Right renal cortex interstitium (tissue), 3 donors: ENCODE measurements around the gene NOP9. TPM values are rescaled to one million over a fixed set of nuclear protein-coding genes. Genes with fewer than 3 reads are reported as not detected.

Experiments
- DNase-seq, 3 donors: peaks; one replicate each; pipeline ENCODE4 v3.0.0-alpha.2; 2013; ENCODE audit warnings: low read depth in 3 of 3, low spot score in 2 of 3
- polyA plus RNA-seq, 3 donors: library from polyadenylated mRNA; unstranded; fragments of 120-200 nt; gene quantifications; one replicate each; pipeline ENCODE4 v1.2.1, GENCODE V29; 2013; ENCODE audit not compliant: insufficient read length in 3 of 3

The NOP9 gene
- polyA plus RNA-seq, 3 donors, result 26.2 to 26.6 (median 26.4) TPM

- no peak for DNase-seq
Measured at GRCh38 chr14:24307575-24308341, 8.1 kb downstream of the NOP9 start, which contains the start of gene CIDEB. Gene CIDEB (minus strand): TSS chr14:24307977. CDS start chr14:24307858, 119 bp downstream.

GRCh38 chr14:24308342-24309124, 8.9 kb downstream of the NOP9 start:
- no peak for DNase-seq

GRCh38 chr14:24309538-24310264, 10.1 kb downstream of the NOP9 start, which contains the start of gene LTB4R2:
Gene LTB4R2 (plus strand): TSS chr14:24310140. CDS start chr14:24310665, 525 bp downstream.
- no peak for DNase-seq

GRCh38 chr14:24310265-24310645, 10.6 kb downstream of the NOP9 start:
- no peak for DNase-seq

GRCh38 chr14:24310646-24311604, 11.3 kb downstream of the NOP9 start, which contains the start of gene LTB4R:
Gene LTB4R (plus strand): TSS chr14:24311502. CDS start chr14:24315652, 4,150 bp downstream.
- DNase-seq, result no peak

- no peak for DNase-seq
Measured at GRCh38 chr14:24311837-24312615, 12.4 kb downstream of the NOP9 start.

- DNase-seq, result no peak
Measured at GRCh38 chr14:24312736-24313507, 13.3 kb downstream of the NOP9 start.

GRCh38 chr14:24313913-24314312, 14.3 kb downstream of the NOP9 start:
- DNase-seq, result no peak

- no peak for DNase-seq
Measured at GRCh38 chr14:24314377-24315193, 14.9 kb downstream of the NOP9 start.

- no peak for DNase-seq
Measured at GRCh38 chr14:24315243-24315806, 15.7 kb downstream of the NOP9 start.

GRCh38 chr14:24315807-24316596, 16.4 kb downstream of the NOP9 start:
- no peak for DNase-seq

GRCh38 chr14:24316597-24316950, 16.9 kb downstream of the NOP9 start:
- DNase-seq, result no peak

- no peak for DNase-seq
Measured at GRCh38 chr14:24317141-24317928, 17.7 kb downstream of the NOP9 start.

- DNase-seq, result no peak
Measured at GRCh38 chr14:24321212-24321975, 21.7 kb downstream of the NOP9 start.

GRCh38 chr14:24322672-24323071, 23.0 kb downstream of the NOP9 start:
- no peak for DNase-seq
